ENCODE data around the gene KRT3.
A peak's percentile ranks its signal among the peaks of the same experiment; 100 is the strongest.
"Not testable (repeated sequence)": the region's sequence is repeated elsewhere in the genome, so short reads cannot be mapped to it uniquely, and the experiment has no call there.

Gene KRT3

DNA sequence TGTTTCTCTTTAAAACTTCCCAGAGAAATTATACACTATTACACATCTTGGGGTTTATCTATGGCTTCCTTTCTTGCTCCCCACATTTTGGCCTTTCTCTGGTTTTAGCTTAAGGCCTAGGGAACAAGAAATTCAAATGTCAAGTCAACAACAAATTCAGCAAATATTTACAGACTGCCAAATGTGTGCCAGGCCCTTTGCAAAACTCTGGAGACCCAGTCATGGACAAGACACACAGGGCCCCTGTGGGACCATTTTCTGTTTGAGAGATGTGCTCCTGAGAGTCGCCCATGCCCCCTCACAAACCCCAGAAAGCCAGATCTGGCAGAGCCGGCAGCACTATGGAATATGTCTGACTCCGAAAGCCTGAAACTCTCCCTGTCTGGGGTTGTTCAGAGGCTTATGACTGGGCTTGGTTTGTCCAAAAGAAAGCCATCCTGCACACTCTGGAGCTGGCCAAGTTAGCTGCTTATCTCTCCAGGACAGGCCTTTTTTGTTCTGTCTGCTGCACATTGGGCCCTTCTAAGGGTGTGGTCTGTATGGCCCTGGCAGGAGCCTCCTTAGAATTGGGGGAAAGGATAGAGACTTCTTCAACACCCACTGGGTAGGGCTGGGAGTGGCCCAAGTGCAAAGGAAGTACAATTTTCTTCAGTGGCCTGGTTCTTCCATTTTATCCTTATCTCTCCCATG is 1.1 kb upstream of the KRT3 start:
- no peak for DNase-seq

DNA sequence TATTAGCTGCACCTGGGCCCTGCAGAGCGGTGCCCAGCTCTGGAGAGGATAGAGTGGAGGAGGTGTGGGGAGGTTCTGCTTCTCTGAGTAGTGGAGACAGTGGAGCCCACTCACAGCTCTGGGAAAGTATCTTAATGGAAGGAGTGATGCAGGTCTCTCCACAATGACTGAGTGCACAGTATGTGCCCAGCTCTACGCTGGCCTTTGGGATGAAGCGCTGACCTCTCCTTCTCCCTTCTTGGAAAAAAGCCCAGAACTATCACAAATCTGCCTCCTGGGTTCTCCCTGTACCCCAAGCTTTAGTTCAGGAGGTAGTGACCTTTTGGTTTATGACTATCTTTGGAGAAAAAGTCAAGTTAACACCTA is 495 bp upstream of the KRT3 start:
- DNase-seq = no peak

DNA sequence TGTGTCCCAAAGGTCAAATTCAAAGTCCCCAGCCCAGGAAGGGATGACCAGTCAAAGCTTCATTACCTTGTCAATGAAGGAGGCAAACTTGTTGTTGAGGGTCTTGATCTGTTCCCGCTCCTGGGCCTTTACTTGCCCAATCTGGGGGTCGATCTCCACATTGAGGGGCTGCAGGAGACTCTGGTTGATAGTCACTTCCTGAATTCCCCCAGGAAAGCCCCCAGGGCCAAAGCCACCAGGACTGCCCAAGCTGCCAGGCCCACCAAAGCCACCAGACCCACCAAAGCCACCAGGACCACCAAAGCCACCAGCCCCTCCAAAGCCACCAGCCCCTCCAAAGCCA is 614 bp downstream of the KRT3 start:
- not testable (repeated sequence) for DNase-seq

DNA sequence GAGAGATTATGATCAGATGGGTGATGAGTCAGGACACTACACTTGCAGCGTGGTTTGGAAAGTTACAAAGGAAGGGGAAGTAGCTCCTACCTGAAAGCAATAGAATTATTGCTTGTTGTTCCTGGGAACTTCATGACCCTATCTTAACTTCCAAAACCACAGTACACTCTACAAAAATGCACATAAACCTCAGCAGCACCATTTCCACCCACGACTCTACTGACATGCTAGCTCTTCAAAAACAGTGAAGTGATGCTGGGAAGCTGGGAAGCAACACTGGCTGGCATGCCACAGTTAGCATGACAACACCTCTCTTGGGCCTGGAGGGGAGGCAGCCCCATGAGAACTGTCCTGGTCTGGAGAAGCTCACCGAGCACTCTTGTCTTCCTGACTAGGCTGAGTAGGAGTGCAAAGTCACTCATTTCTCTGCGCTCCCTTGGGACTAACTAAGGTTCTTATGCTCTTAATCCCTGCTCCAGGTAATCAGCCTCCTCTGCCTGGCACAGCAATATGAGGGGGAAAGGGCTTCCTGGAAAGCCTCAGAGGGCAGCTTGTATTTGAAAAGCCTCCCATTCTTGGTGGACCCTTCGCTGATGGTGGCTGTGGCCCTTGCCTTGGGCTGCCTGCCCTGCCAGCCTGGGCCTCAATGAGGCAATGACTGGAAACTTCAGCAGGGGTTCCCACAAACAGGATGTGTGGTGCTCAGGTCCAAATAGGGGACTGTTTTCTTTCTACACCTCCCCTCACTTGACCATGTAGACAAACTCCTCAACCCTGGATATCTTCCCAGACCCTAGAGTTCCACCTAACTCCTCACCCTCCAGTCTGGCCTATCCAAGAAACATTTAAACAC is 1.2 kb downstream of the KRT3 start:
- DNase-seq = no peak

DNA sequence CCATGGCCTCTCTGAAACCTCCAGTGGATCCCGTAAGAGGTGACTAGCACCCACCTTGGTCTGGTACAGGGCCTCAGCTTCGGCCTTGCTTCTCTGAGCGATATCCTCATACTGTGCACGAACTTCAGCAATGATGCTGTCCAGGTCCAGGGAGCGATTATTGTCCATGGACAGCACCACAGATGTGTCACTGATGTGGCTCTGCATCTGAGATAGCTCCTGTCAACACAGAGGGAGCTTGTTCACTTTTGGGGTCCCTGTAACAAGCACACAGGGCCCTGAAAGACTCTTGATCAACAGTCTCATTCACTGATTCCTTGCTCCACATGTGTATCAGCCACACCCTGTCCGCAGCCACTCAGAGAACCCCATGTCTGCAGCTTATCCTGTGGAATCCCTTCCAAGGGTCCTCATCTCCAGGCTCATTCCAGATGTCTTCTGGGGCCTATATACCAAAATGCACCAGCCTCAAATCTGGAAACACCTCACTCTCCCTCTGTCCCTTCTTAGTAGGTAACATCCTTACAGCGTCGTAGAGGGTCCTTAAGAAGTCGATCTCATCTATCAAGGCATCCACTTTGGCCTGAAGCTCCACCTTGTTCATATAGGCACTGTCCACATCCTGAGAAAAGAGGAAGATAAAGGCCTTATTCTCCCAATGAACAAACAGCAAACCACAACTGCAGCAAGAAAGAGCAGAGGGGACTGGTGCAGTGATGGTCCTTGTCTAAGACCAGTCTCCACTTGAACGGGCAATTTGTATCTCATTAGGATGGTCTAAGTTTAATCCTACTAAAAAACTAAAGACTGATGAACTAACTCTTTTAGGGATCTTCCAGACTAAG is 3.5 kb downstream of the KRT3 start:
- DNase-seq = no peak

DNA sequence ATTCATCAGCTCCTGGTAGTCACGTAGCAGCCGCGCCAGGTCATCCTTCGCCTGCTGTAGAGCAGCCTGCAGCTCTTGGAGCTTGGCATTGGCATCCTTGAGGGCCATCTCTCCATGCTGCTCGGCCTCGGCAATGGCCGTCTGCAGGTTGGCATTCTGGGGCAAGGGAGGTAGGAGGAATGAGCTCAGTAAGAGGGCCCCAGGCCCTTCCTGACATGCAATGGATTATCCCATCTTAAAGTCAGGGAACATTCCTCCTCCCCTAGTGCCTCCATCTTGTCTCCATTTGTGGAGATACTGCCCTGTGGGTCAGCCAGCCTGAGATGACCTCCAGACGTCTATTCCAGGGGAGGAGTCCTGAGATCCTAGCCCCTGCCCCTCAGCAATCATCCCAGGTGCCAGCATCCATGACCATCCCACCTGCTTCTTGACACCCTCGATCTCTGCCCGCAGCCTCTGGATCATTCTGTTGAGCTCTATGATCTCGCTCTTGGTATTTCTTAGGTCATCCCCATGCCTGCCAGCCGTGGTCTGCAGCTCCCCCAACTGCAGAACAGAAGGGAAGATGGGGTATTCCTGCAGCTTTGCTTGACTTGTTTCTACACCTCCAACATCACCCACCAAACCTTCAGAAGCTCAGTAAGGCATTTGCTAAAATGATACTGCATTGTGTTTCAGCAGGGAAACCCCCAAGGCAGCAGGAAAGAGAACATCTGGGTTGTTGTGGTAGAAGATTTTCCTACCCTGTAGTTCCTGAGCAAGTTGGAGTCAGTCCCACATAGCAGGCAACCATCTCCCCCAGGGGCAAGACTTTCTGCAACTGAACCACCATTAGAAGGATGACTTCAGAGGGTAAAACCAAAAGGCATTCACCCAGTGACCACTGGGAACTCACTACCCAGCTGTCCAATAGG is 4.4 kb downstream of the KRT3 start:
- DNase-seq = no peak

DNA sequence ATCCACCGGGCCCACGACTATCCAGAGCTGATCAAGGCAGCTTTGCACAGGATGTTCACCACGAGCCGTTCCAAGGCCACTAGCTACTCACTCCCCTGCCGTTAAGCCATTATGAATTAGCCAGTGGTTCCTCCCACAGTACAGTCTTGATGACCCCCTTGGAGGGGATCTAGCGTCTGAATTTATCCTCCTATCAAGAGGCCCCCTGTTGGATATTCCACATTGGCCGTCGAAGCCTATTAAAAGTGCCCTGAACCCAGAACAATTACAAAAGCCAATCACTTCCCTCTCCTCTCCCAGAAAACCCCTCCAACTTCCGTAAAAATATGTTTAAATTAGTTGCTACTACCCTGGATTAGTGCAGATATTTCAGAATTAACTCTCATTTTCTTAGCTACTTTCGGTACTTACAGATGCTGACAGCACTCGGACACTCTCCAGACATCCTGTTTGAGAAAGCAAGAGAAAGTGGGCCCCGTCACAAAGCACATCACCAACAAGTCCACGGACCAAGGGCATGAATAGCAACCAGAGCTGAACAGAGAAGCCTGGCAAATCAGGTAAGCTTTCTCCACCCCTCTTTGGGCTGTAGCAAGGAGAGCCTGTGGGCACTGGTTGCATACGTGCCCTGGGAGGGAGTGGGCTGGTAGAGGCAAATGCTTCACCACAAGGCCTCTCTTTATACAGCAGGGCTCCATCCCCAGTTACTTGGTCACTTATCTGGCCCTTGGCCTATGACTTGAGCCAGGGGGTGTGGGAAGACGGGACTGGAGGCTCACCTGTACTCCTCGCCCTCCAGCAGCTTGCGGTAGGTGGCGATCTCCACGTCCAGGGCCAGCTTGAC is 5.3 kb downstream of the KRT3 start:
- DNase-seq = no peak

DNA sequence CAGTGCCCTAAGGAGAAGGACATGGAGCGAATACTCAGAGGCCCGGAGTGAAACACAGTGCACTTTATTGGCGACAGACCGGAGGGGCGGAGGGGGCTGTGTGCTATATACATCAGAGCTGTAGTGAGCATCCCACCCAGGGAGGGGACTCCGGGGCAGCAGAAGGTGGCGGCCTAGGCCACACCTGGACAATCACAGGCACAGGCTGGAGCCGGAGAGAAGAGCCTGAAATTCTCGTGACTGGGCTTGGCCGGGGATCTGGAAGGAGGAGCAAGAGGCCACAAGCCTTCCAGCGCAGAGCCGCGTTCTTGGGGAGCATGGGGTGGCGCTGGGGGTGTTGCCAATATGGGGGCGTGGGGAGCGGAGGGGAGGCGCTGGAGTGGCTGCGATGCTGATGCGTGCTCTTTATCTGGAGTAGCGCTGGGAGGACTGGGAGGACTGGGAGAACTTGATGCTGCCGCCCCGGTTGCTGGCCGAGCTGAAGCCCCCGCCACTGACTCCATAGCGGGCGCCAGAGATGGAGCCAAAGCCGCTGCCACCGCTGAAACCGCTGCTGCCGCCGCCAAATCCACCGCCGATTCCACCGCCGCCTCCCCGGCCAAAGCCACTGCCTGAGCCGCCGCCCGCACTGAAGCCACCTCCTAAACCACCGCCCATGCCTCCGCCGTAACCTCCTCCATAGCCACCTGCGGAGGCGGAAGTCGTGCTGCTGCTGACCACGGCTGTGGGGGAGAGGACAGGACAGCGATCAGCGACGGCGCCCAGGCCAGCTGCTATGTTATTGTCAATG is 6.1 kb downstream of the KRT3 start:
- peak; percentile 6 for DNase-seq

DNA sequence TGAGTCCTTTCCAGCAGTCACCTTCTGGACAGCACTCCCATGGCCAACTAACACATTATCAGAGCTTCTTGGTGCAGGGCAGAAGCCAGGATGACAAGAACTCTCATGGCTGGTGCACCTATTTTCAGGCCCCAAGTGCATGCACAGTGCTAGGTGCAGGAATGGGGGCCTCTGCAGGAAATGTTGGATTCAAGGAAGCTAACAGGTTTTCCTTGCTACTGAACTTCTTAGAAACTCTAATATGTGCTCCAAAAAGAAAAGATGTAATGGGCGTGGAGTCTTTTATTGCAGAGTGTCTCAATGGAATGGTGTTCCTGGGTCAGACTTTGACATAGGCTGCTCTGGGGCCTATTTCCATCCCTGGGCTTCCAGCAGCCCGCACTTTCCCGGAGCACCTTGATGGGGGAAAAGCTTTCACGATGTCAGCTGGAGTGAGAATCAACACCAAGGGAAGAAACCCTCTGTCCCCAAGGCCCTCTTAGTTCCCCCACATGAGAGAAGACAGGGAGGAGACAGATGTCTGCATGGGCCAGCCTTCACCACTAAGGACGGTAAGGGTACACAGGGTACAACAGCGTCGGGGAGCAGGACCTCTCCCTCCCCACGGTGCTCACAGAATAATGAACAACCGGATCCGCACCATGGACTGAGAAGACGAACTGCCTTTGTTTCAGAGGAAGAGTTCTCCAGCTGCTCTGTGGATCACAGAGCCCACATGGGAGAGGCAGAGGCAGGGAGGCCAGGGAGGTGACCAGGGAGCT is 6.9 kb downstream of the KRT3 start:
- no peak for DNase-seq

DNA sequence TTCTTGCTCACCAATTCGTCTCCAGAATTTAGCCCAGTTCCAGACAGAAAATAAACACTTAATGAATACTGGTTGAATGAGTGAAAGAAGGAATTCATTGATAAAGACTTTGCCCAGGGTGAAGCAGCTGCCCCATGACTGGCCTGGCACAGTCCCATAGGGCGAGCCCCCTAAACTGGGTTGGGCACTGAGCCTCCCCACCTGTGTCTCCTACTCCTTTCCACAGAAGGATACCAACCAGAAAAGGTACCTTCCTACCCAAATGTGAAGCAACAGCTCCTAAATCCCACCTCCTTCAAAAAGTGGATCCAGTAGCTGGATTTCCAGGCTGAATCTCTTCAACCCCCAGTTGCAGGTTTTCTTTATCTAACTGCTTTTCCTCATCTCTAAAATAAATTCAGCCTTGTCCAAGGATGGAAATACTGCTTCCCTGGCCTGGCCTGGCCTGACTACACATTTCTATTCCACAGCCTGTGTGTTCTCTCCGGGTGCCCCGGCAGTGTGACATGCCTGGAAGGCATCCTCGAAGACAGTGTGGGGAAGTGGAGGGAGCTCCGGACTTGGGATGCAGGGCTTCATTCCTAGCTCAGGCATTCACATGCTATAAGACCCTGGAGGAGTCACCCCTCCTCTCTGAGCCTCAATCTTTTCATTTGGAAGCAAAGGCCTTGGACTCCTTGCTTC is 7.6 kb downstream of the KRT3 start:
- no peak for DNase-seq

DNA sequence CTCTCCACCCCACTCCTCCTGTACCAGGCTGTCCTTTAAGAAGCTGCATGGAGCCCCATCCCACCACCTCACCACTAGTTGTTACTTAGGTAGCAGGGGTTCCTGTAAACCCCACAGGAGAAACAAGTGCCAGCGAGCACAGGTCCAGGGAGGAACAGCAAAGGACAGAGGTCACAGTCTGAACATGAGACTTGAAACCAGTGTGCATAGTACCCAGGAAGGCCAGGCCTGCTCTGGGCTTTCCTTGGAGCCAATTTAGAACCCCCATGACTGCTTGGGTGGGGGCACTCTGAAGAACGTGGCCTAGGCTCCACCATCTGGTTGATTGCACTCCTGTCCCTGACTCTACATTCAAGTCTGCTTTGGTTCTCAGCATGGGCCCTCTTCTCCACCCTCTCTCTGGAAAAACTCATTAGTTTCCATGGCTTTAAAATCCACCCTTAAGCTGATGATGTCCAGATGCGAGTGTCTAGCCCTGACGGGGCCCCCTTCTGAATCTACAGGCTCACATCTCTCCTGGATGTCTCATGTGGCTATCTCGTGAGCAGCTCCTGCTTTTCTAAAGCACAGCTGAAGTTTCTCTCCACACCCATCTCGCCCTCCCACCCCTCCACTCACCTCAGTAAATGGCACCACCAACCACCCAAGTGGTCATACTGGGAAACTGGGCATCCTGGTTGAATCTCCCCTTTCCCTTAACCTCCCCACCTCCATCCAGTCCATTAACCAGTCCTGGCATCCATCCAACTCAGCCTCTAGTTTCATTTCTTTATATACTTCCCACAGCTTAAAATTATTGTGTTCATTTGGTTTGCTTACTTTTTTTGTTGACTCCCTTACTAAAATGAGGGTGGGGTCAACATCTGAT is 8.4 kb downstream of the KRT3 start:
- DNase-seq = no peak

DNA sequence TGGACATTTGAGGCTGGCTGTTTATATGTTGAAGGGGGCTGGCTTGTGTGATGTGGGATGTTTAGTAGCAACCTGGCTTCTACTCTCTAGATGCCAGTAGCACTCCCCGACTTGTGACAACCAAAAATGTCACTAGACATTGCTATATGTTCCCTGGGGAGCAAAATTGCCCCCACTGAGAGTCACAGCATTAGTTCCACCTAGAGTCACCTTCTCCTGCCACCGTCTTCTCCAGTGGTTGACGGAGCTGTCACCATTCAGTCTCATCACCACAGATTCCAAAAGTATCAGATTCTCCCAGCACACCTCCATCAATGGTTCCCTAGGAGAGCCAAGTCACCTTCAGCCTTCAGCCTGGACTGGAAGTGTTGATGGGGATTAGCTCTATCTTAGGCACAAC is 11.0 kb downstream of the KRT3 start:
- no peak for DNase-seq

DNA sequence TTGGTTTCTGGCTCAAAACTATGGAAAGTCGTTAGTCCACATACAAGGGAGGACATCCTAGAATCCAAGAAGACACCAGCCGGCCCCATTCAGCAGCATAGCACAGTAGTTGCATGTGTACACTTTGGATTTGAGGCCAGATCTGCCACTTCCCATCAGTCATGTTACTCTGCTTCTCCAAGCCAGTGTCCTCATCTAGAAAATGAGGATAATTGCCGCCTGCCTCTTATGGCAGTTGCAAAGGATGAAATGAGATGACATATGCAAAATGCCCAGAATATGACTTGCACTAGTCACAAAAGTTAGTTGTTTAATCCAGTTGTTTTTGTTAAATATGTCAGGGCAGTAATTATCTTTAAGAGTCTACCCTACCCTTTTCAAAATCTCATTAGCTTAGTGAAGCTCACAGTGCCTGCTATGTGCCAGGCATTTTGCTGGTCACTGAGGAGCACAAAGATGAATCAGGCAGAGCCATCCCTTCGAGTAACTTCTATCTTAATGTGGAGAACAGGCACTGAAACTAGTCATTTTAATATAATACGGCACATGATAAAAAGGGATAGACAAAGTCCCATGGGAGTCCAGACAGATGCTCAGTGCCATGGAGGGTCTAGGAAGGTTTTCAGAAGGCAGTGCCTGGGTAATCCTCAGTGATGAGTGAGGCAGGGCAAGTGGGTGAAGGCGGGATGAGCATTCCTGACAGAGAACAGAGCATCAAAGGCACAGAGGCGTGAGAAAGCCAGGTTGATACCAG is 12.2 kb downstream of the KRT3 start:
- DNase-seq = no peak

DNA sequence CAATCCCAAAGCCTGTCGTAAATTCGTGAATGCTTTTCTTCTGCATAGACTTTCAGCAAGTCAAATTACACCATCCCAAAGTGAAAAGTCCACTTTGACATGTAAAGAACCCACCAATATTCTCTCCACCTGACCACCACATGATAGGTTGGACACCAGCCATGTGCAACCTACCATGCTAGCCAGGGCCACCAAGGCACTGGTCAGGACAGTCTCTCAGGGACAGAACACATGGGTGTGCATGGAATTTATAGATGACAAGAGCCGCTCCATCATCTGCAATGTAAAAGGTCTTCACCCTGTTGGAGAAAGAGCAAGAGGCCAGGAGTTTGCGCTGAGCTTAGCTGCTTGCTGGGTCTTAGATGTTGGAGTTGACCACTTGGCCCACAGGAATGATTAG is 13.4 kb downstream of the KRT3 start:
- no peak for DNase-seq

DNA sequence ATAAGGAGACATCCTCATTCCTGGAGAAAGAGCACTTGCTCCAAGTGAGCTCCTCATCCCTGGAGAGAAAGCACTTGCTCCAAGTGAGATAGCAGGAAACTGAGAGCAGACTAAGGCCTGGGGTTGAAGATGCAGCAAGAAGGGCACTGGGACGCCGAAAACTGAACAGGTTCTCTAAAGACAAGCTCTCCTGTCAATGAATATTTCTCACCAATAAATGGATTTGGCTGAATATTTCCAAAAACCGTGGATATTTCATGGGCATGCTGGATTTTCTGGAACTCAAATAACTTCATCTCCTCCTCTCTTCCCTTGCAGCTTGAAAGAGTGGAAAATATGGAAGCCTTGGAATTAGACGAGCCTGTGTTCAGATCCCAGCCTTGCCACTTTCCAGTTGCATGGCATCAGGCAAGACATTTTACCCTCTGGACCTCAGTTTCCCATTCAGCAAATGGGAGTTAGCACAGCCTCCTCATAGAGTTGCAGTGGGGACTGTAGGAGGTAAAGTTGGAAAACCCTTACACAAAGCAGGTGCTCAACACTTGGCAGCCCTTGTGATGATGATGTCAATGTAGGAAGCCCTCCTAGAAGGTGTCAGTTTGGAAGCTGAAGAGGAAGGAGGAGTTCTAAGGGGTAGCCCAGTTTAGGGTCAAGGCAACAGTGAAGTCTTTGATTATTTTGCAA is 14.4 kb downstream of the KRT3 start:
- no peak for DNase-seq

DNA sequence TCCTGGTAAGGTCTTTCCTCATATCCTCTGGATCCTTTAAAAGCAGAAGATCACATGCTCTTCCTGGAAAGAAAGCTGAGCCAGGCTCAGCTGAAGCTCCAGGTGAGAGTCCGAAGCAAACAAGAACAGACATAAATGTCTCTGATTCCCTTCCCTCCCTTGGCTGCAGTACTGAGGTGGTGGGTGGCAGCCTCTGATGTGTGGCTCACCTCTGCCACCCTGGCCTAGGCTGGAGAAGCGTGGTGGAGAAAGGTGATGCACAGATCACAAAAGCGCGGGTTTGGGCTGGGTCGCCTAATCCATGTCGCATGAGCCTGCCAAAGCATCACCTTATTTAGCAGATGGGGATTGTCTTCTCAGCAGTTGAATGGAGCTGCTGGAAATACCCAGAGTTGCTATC is 16.0 kb downstream of the KRT3 start:
- no peak for DNase-seq

DNA sequence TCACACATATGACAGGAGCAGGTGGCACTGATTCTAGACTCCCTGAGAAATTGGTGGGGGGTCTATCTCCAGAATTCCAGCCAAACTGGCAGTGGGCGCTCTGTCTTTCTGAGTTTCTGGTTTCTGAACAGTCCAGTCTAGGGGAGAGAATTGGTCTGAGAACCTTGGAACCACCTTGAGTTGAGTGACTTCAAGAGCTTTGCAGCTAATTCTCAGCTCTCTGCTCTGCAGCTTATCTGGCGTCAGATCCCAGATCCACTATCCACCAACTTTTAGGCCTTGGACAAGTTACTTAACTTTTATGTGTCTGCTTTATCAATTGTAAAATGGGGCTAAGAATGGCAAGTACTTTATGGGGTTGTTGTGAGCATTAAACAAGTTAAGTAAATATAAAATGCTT is 17.1 kb downstream of the KRT3 start:
- no peak for DNase-seq

All from CD4-positive, alpha-beta T cell treated with Interleukin-6 for 4 hours (primary cell).